AG04450 (cell line): ENCODE results near the gene MYH7B. TPM values are rescaled to one million over a fixed set of nuclear protein-coding genes. Genes with fewer than 3 reads are reported as not detected.

Experiments
- CTCF ChIA-PET: fragments of 300-600, 350-600 bp; formaldehyde crosslinking; extraction: SDS; loops from one replicate; lab custom pipeline; 2022; ENCODE audit warnings: antibody characterized with exemption, inconsistent platforms; lab: Charles Lee
- POLR2A ChIA-PET: fragments of 350-600 bp; formaldehyde crosslinking; extraction: SDS; loops from one replicate; lab custom pipeline; 2021; ENCODE audit warnings: antibody characterized with exemption, inconsistent platforms; lab: Yijun Ruan, JAX
- DNase-seq: peaks from one replicate; pipeline ENCODE4 v3.0.0-alpha.2; 2011; ENCODE audit warnings: low read depth, low spot score
- H3K27ac ChIP-seq: one replicate; pipeline ENCODE4 v1.5.1; 2012; ENCODE audit warnings: low read depth, low read length, control low read depth
- H3K27me3 ChIP-seq: one replicate; pipeline ENCODE4 v1.6.0; 2012; ENCODE audit warnings: low read length; ENCODE audit not compliant: control insufficient read depth, insufficient read depth
- H3K4me3 ChIP-seq: 2 replicates; pipeline ENCODE4 v1.5.1; 2011; ENCODE audit warnings: mild to moderate bottlenecking, low read depth, low read length, control low read depth
- H3K9me3 ChIP-seq: 2 replicates; pipeline ENCODE4 v1.5.1; 2012; ENCODE audit warnings: low read length; ENCODE audit not compliant: control insufficient read depth, insufficient read depth
- polyA plus RNA-seq: library from polyadenylated mRNA; depleted of rRNA; stranded (reverse); fragments of >200 nt; gene quantifications from 2 replicates; pipeline ENCODE4 v1.2.3, GENCODE V29; 2011
- TF ChIP-seq, protein P1 (sequence below): IDR thresholded peaks from 2 replicates; pipeline ENCODE4 v1.5.1; 2011; ENCODE audit warnings: low read depth, low read length, control low read depth, inconsistent platforms

Gene MYH7B
- polyA plus RNA-seq, 1 experiment = 0.02 TPM

DNA sequence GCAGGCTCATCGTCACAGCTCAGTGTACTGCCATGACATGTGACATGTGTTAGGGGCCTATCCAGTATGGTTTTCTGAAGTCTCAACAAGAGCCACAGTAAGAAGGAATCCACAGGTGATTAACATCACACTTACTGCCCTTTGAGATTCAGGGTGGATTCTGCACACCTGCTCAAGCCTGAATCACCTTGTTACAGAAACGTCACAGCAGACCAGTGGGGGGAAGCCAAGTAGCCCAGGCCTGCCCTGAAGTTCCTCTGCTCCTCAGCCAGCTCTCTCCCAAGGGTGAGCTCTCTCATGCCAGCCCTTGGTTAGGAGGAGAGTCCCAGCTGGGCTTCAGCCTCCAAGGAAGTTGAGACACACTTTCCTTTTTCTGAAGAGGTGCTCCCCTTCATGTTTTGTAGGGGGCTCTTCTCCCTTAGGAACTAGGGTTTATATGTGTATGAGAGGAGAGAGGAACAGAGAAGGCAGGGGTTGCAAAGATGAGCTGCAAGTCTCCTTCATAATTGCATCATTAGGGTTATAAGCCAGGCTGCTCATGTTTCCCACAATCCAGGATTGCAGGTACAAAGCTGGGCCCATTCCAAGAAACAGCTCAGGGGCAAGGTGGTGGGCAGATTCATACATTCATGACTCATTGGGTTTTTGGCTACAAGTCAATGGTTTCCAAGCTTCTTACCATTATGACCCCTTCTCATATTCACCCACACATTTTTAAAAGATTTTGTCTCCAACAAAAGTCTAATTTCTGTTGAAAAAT is 11.7 kb upstream of the MYH7B start:
- POLR2A ChIA-PET = no interaction called here
- CTCF ChIA-PET = interaction anchor here (0.7 kb wide), 1 partner anchor 152 kb away, joined by 3 read pairs; no protein-coding TSS in a partner anchor
- H3K27ac ChIP-seq = no peak overlapping the region
- no peaks in the 10 kb centered on the region for H3K27me3 ChIP-seq
- no peak overlapping the region for H3K4me3 ChIP-seq
- H3K9me3 ChIP-seq = no peaks in the 10 kb centered on the region
- TF ChIP-seq, protein P1, sequence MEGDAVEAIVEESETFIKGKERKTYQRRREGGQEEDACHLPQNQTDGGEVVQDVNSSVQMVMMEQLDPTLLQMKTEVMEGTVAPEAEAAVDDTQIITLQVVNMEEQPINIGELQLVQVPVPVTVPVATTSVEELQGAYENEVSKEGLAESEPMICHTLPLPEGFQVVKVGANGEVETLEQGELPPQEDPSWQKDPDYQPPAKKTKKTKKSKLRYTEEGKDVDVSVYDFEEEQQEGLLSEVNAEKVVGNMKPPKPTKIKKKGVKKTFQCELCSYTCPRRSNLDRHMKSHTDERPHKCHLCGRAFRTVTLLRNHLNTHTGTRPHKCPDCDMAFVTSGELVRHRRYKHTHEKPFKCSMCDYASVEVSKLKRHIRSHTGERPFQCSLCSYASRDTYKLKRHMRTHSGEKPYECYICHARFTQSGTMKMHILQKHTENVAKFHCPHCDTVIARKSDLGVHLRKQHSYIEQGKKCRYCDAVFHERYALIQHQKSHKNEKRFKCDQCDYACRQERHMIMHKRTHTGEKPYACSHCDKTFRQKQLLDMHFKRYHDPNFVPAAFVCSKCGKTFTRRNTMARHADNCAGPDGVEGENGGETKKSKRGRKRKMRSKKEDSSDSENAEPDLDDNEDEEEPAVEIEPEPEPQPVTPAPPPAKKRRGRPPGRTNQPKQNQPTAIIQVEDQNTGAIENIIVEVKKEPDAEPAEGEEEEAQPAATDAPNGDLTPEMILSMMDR = no peak
- DNase-seq = no peak

DNA sequence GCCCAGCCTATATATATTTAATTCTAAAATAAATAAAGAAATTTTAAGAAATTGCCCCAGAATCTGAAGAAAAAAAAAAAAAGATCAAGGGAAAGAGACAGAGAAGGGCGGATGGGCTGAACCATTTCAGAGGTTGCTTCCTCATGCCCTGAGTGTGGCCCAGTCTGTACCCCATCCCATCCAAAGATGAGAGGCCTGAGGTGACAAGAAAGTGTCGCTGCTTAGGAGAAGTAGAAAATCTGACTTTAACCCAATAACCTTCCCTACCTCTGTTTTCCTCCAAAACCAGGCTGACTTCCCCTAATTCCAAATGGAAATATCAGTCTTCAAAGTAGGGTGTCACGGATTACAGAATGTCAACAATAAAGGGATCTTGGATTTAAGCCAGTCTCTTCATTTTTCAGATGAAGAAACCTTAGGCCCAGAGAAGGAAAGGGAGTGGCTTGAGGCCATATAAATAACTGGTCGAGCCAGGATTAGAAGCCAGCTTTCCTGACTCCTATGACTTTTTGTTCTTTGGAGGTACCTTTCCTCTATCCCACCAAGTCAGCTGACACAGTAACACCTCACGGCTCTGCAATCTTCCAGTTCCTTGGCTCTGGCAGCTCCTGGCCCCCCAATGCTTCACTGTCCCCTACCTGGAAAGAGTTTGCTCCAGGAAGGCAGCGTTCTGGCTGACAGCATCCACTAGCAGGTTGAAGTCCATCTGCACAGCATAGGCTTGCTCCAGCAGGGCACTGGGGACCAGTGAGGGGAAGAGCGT is 10.2 kb upstream of the MYH7B start:
- TF ChIP-seq, protein P1 = no peak
- H3K4me3 ChIP-seq = no peak overlapping the region
- POLR2A ChIA-PET = no interaction called here
- H3K9me3 ChIP-seq = no peaks in the 10 kb centered on the region
- H3K27me3 ChIP-seq = no peaks in the 10 kb centered on the region
- CTCF ChIA-PET = interaction anchor here (1.4 to 1.5 kb wide), 2 partner anchors 10 to 73 kb away, joined by 4 to 5 read pairs; partner anchors contain the start of genes GSS and MYH7B
- no peak for DNase-seq
- no peak overlapping the region for H3K27ac ChIP-seq

DNA sequence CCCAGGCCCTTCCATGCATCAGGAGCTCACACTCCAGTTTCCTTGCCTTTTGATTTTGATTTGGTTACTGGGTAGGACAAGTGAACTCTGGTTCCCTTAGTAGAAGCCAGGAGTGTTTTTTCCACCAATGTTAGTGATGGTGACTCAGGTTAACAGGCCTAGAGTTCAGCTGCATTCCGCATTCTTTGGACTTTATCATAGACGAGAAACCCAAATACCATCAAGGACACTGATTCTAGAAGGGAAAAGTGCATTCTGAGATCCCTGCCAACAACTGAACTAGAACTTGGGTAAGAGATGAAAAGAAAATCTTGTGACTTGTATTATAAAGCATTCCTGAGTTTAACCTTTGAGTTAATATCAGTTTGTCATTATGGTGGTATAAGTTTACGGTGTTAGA is 9.0 kb upstream of the MYH7B start:
- no peak for DNase-seq
- H3K27ac ChIP-seq = no peak overlapping the region
- no peak overlapping the region for H3K4me3 ChIP-seq
- ChIA-PET CTCF (interaction anchor here (1.4 to 1.5 kb wide), 2 partner anchors 9 to 75 kb away, joined by 4 to 5 read pairs; partner anchors contain the start of genes GSS and MYH7B), POLR2A (interaction anchor here (0.8 kb wide), 1 partner anchor 9 kb away, joined by 3 read pairs; the partner anchor contains the start of genes GSS and MYH7B)
- TF ChIP-seq, protein P1 = no peak
- H3K27me3 ChIP-seq = no peaks in the 10 kb centered on the region
- H3K9me3 ChIP-seq = no peaks in the 10 kb centered on the region

DNA sequence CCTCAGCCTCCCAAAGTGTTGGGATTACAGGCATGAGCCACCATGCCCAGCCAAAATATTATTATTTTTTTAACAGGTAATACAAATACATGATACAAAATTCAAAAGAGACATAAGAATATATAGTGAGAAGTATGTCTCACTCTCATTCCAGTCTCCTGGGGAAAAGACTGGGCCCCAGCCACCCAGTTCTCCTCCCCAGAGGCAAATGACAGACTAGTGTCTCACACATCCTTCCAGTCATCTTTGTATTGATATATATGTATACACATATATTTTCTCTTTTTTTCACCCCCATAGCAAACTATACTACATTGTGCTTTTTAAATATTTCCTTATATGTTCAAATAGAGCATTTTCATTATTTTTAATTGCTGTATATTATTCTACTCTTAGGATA is 8.3 kb upstream of the MYH7B start:
- no peaks in the 10 kb centered on the region for H3K27me3 ChIP-seq
- H3K9me3 ChIP-seq = no peaks in the 10 kb centered on the region
- CTCF ChIA-PET = no interaction called here
- H3K4me3 ChIP-seq = no peak overlapping the region
- TF ChIP-seq, protein P1 = no peak
- no peak for DNase-seq
- POLR2A ChIA-PET = no interaction called here
- no peak overlapping the region for H3K27ac ChIP-seq
